Kidney epithelial cell (primary cell): ENCODE results near the gene PEPD. TPM values are rescaled to one million over a fixed set of nuclear protein-coding genes. Genes with fewer than 3 reads are reported as not detected.

Experiments used
- DNase-seq: peaks from one replicate; pipeline ENCODE4 v3.0.0-alpha.2; 2010; ENCODE audit warnings: low read depth
- H3K27me3 ChIP-seq: 2 replicates; pipeline ENCODE4 v1.6.0; 2011; ENCODE audit warnings: low read length; ENCODE audit not compliant: control insufficient read depth, insufficient read depth
- H3K36me3 ChIP-seq: 2 replicates; pipeline ENCODE4 v1.5.1; 2011; ENCODE audit warnings: low read length; ENCODE audit not compliant: control insufficient read depth, insufficient read depth
- H3K4me3 ChIP-seq: 2 replicates; pipeline ENCODE4 v1.5.1; 2011; ENCODE audit warnings: low read depth, mild to moderate bottlenecking, control low read depth, low read length
- CTCF ChIP-seq: IDR thresholded peaks from 2 replicates; pipeline ENCODE4 v1.5.1; 2011; ENCODE audit warnings: mild to moderate bottlenecking, moderate library complexity, low read length, control low read depth, inconsistent platforms; ENCODE audit not compliant: insufficient read depth, poor library complexity, severe bottlenecking
- total RNA-seq: library from RNA; depleted of rRNA; stranded (reverse); fragments of >200 nt; gene quantifications from 2 replicates; pipeline ENCODE4 v1.2.3, GENCODE V29; 2015

PEPD gene
- total RNA-seq, 1 donor from 2014 or later: 88.6 TPM

GRCh38 chr19:33500991-33501390 is 20.6 kb downstream of the PEPD start:
- Histone ChIP-seq H3K4me3 (no peak overlapping the region), H3K27me3 (no peaks in the 10 kb centered on the region), H3K36me3 (no peaks in the 10 kb centered on the region)
- DNase-seq: no peak
- TF ChIP-seq CTCF: no peak

- H3K4me3 ChIP-seq: no peak overlapping the region
- H3K36me3 ChIP-seq: no peaks in the 10 kb centered on the region
- H3K27me3 ChIP-seq: no peaks in the 10 kb centered on the region
- no peak for TF ChIP-seq CTCF
- no peak for DNase-seq
These were observed 21.0 kb downstream of the PEPD start for GRCh38 chr19:33500586-33500985.

- Histone ChIP-seq H3K36me3 (no peaks in the 10 kb centered on the region), H3K4me3 (no peak overlapping the region), H3K27me3 (no peaks in the 10 kb centered on the region)
- no peak for DNase-seq
- TF ChIP-seq CTCF: no peak
These were observed 21.7 kb downstream of the PEPD start for GRCh38 chr19:33499671-33500506.

- Histone ChIP-seq H3K4me3 (no peak overlapping the region), H3K36me3 (no peaks in the 10 kb centered on the region), H3K27me3 (no peaks in the 10 kb centered on the region)
- no peak for DNase-seq
- no peak for TF ChIP-seq CTCF
These were observed 22.3 kb downstream of the PEPD start for GRCh38 chr19:33499248-33499647.

- DNase-seq: no peak
- TF ChIP-seq CTCF: no peak
- Histone ChIP-seq H3K27me3 (no peaks in the 10 kb centered on the region), H3K4me3 (no peak overlapping the region), H3K36me3 (no peaks in the 10 kb centered on the region)
These were observed 23.1 kb downstream of the PEPD start for GRCh38 chr19:33498391-33499000.
